Measurements from ENCODE around the gene CIROP.

CIROP gene

GRCh38 chr14:23128969-23129758, 24.4 kb upstream of the CIROP start:
- ATAC-seq, result no peak
- TF ChIP-seq OSR1 (CRISPR knock-in tag; IDR thresholded peaks at IDR 0.05) (no peak), PPARA (CRISPR knock-in tag; IDR thresholded peaks at IDR 0.05; ENCODE audit: borderline replicate concordance) (no peak), SNAI2 (CRISPR knock-in tag; IDR thresholded peaks at IDR 0.05) (no peak), ZFP3 (CRISPR knock-in tag; IDR thresholded peaks at IDR 0.05) (no peak), ZNF565 (CRISPR knock-in tag; conservative IDR thresholded peaks at IDR 0.05; ENCODE audit: low read depth) (no peak), PATZ1 (CRISPR knock-in tag; IDR thresholded peaks at IDR 0.05; ENCODE audit: borderline replicate concordance) (no peak), ESRRG (CRISPR knock-in tag; IDR thresholded peaks at IDR 0.05) (no peak), POU6F1 (CRISPR knock-in tag; IDR thresholded peaks at IDR 0.05; ENCODE audit: borderline replicate concordance, low read depth) (no peak), ZFP30 (CRISPR knock-in tag; IDR thresholded peaks at IDR 0.05) (no peak), ARNTL (CRISPR knock-in tag; IDR thresholded peaks at IDR 0.05; ENCODE audit: borderline replicate concordance, low read depth) (no peak), CREB5 (CRISPR knock-in tag; IDR thresholded peaks at IDR 0.05; ENCODE audit: low read depth) (no peak), ZNF8 (CRISPR knock-in tag; IDR thresholded peaks at IDR 0.05) (no peak), RARB (CRISPR knock-in tag; IDR thresholded peaks at IDR 0.05) (no peak), CSRNP3 (CRISPR knock-in tag; IDR thresholded peaks at IDR 0.05) (no peak), ISL1 (CRISPR knock-in tag; IDR thresholded peaks at IDR 0.05) (no peak), GLIS3 (CRISPR knock-in tag; IDR thresholded peaks at IDR 0.05) (no peak), TOX (CRISPR knock-in tag; IDR thresholded peaks at IDR 0.05; ENCODE audit: borderline replicate concordance) (no peak), CSDC2 (CRISPR knock-in tag; IDR thresholded peaks at IDR 0.05) (no peak), ZNF70 (CRISPR knock-in tag; IDR thresholded peaks at IDR 0.05) (no peak), TCF4 (CRISPR knock-in tag; IDR thresholded peaks at IDR 0.05; ENCODE audit: borderline replicate concordance) (no peak)

GRCh38 chr14:23127861-23128260, 23.1 kb upstream of the CIROP start:
- no peak for TF ChIP-seq ESRRG (CRISPR knock-in tag; IDR thresholded peaks at IDR 0.05)
- no peak for TF ChIP-seq POU6F1 (CRISPR knock-in tag; IDR thresholded peaks at IDR 0.05; ENCODE audit: borderline replicate concordance, low read depth)
- no peak for TF ChIP-seq ZNF565 (CRISPR knock-in tag; conservative IDR thresholded peaks at IDR 0.05; ENCODE audit: low read depth)
- no peak for TF ChIP-seq ZNF8 (CRISPR knock-in tag; IDR thresholded peaks at IDR 0.05)
- TF ChIP-seq PPARA (CRISPR knock-in tag; IDR thresholded peaks at IDR 0.05; ENCODE audit: borderline replicate concordance), result no peak
- TF ChIP-seq CSRNP3 (CRISPR knock-in tag; IDR thresholded peaks at IDR 0.05), result no peak
- TF ChIP-seq BACH2 (CRISPR knock-in tag; IDR thresholded peaks at IDR 0.05; ENCODE audit: borderline replicate concordance), result no peak
- TF ChIP-seq CREB5 (CRISPR knock-in tag; IDR thresholded peaks at IDR 0.05; ENCODE audit: low read depth), result no peak
- TF ChIP-seq TSHZ2 (CRISPR knock-in tag; IDR thresholded peaks at IDR 0.05), result no peak
- TF ChIP-seq ZFP3 (CRISPR knock-in tag; IDR thresholded peaks at IDR 0.05), result no peak
- no peak for TF ChIP-seq RARB (CRISPR knock-in tag; IDR thresholded peaks at IDR 0.05)
- no peak for TF ChIP-seq CSDC2 (CRISPR knock-in tag; IDR thresholded peaks at IDR 0.05)
- ATAC-seq, result no peak
